Naive B cell (primary cell): ENCODE results near the gene BRIP1. TPM values are rescaled to one million over a fixed set of nuclear protein-coding genes. Genes with fewer than 3 reads are reported as not detected.

Experiments used
- ATAC-seq, 2 donors: fragments of 150-1000 bp; cut with Tn5 transposase; 2 replicates each; pipeline ENCODE4 v1.10.0; 2021; ENCODE audit warnings: low read depth in 2 of 2, mild to moderate bottlenecking in 2 of 2, moderate library complexity in 2 of 2
- DNase-seq: peaks from one replicate; pipeline ENCODE4 v3.0.0; 2022
- H3K27ac Mint-ChIP-seq, 6 donors: one replicate each; pipeline ENCODE4 v1.8.0; 2020 to 2022; ENCODE audit warnings: mild to moderate bottlenecking in 6 of 6, mixed read lengths in 6 of 6, moderate library complexity in 5 of 6, inconsistent platforms in 2 of 6
- H3K27me3 Mint-ChIP-seq, 3 donors: one replicate each; pipeline ENCODE4 v1.8.0; 2021 to 2022; ENCODE audit warnings: mixed read lengths in 3 of 3, mild to moderate bottlenecking in 1 of 3
- H3K36me3 Mint-ChIP-seq, 2 donors: one replicate each; pipeline ENCODE4 v1.8.0; 2020 to 2022; ENCODE audit warnings: mixed read lengths in 2 of 2, inconsistent platforms in 1 of 2, mild to moderate bottlenecking in 1 of 2
- H3K4me1 Mint-ChIP-seq, 3 donors: one replicate each; pipeline ENCODE4 v1.8.0; 2020 to 2022; ENCODE audit warnings: mixed read lengths in 3 of 3, inconsistent platforms in 1 of 3, mild to moderate bottlenecking in 1 of 3, moderate library complexity in 1 of 3
- H3K4me3 Mint-ChIP-seq, 8 donors: one replicate each; pipeline ENCODE4 v1.8.0; 2020 to 2022; ENCODE audit warnings: mild to moderate bottlenecking in 8 of 8, mixed read lengths in 8 of 8, moderate library complexity in 8 of 8, inconsistent platforms in 2 of 8
- H3K9me3 Mint-ChIP-seq, 7 donors: one replicate each; pipeline ENCODE4 v1.8.0; 2020 to 2022; ENCODE audit warnings: mixed read lengths in 7 of 7, mild to moderate bottlenecking in 5 of 7, inconsistent platforms in 2 of 7, moderate library complexity in 1 of 7
- polyA plus RNA-seq, 6 donors: library from polyadenylated mRNA; unstranded; fragments of 300-500 nt; fragmentation: Illumina TruSeq; gene quantifications; one replicate each; pipeline ENCODE4 v1.2.3, GENCODE V29; 2021; ENCODE audit warnings: low read depth in 6 of 6

The BRIP1 gene
- polyA plus RNA-seq, 6 donors from 2014 or later = 0.29 to 1.1 (median 0.44) TPM; not detected in 1

DNA sequence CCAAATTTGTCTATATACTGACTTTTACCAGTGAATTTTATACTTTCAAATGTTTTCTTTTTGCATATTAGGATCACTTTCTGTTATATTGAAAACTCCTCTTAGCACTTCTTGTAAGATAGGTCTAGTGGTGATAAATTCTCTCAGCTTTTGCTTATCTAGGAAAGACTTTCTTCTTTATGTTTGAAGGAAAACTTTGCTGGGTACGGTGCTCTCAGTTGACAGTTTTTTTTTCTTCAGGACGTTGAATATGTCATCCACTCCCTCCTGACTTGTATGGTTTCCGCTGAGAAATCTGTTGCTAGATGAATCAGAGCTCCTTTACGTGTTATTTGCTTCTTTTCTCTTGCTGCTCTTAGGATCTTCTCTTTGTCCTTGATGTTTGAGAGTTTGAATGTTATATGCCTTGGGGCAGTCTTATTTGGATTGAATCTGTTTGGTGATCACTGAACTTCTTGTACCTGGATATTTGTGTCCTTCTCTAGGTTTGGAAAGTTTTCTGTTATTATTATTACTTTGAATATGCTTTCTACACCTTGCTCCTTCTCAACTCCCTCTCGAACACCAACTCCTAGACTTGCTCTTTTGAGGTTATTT, 228.3 kb downstream of the BRIP1 start:
- peaks cover 0 to 16% (median 0%) of the 10 kb centered on the region in 3 donors for H3K4me1 Mint-ChIP-seq
- no peak overlapping the region for H3K27ac Mint-ChIP-seq
- no peaks in the 10 kb centered on the region for H3K36me3 Mint-ChIP-seq
- DNase-seq = no peak
- no peak for ATAC-seq
- H3K9me3 Mint-ChIP-seq = peaks cover 0 to 10% (median 0%) of the 10 kb centered on the region in 7 donors
- no peak overlapping the region for H3K4me3 Mint-ChIP-seq
- H3K27me3 Mint-ChIP-seq = peaks cover 36 to 57% (median 39%) of the 10 kb centered on the region in 3 donors

DNA sequence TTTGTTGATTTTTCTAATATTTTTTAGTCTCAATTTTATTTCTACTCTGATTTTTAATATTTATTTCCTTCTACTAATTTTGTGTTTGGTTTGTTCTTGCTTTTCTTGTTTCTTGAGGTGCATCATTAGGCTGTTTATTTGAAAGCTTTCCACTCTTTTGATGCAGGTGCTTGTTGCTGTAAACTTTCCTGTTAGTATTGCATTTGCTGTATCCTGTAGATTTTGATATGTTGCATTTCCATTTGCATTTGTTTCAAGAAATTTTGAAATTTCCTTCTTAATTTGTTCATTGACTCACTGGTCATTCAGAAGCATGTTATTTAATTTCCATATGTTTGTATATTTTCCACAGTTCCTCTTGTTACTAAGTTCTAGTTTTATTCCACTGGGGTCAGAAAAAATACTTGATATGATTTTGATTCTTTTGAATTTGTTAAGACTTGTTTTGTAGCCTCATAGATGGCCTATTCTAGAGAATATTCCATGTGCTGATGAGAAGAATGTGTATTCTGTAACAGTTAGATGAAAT, 229.3 kb downstream of the BRIP1 start:
- DNase-seq (no peak), ATAC-seq (no peak)
- H3K36me3 Mint-ChIP-seq = no peaks in the 10 kb centered on the region
- H3K9me3 Mint-ChIP-seq = peaks cover 0 to 10% (median 0%) of the 10 kb centered on the region in 7 donors
- peaks cover 36 to 57% (median 39%) of the 10 kb centered on the region in 3 donors for H3K27me3 Mint-ChIP-seq
- H3K4me1 Mint-ChIP-seq = peaks cover 0 to 16% (median 0%) of the 10 kb centered on the region in 3 donors
- no peak overlapping the region for H3K27ac Mint-ChIP-seq
- no peak overlapping the region for H3K4me3 Mint-ChIP-seq

- H3K4me3 Mint-ChIP-seq = no peak overlapping the region
- H3K36me3 Mint-ChIP-seq = no peaks in the 10 kb centered on the region
- H3K9me3 Mint-ChIP-seq = peaks cover 0 to 10% (median 0%) of the 10 kb centered on the region in 7 donors
- H3K27me3 Mint-ChIP-seq = peaks cover 36 to 51% (median 39%) of the 10 kb centered on the region in 3 donors
- DNase-seq = no peak
- peaks cover 0 to 12% (median 0%) of the 10 kb centered on the region in 3 donors for H3K4me1 Mint-ChIP-seq
- no peak overlapping the region for H3K27ac Mint-ChIP-seq
- ATAC-seq = no peak
Observed at GRCh38 chr17:61632826-61633225, 230.5 kb downstream of the BRIP1 start.

DNA sequence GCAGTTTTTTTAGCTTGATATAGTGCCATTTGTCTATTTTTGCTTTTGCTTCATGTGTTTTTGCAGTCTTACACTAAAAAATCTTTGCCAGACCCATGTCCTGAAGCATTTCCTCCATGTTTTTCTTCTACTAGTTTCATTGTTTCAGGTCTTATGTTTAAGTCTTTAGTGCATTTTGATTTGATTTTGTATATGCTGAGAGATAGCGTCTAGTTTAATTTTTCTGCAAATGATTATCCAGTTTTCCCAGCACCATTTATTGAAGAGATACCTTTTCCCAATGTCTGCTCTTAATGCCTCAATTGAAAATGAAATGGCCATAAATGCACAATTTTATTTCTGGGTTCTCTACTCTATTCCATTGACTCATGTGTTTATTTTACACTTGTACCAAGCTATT, 231.5 kb downstream of the BRIP1 start:
- no peak overlapping the region for H3K27ac Mint-ChIP-seq
- no peaks in the 10 kb centered on the region for H3K36me3 Mint-ChIP-seq
- ATAC-seq (no peak), DNase-seq (no peak)
- H3K4me1 Mint-ChIP-seq = peaks cover 0 to 6% (median 0%) of the 10 kb centered on the region in 3 donors
- peaks cover 0 to 10% (median 0%) of the 10 kb centered on the region in 7 donors for H3K9me3 Mint-ChIP-seq
- peaks cover 41 to 57% (median 49%) of the 10 kb centered on the region in 3 donors for H3K27me3 Mint-ChIP-seq
- H3K4me3 Mint-ChIP-seq = no peak overlapping the region

Other genes with a start within 250 kb of the BRIP1 start
- 1 to 10 TPM in 5 of 6 donors, not detected in 1; 2.4 to 6.1 (median 3.6) TPM for gene INTS2, start 64.5 kb upstream of the BRIP1 start, polyA plus RNA-seq
- 1 to 10 TPM in 5 of 6 donors, under 1 TPM in 1; 0.60 to 8.6 (median 4.9) TPM for gene MED13, start 201.8 kb upstream of the BRIP1 start, polyA plus RNA-seq